ENCODE results near the gene ILDR1. TPM values are rescaled to one million over a fixed set of nuclear protein-coding genes. Genes with fewer than 3 reads are reported as not detected.

ILDR1 gene
- total RNA-seq, 1 experiment from 2014 or later = 2.3 TPM

- ChIA-PET CTCF (no interaction called here), POLR2A (no interaction called here)
- Mint-ChIP-seq H3K27me3 (ENCODE audit: low read depth) (no peaks in the 10 kb centered on the region), H3K4me3 (no peak overlapping the region), H3K36me3 (peaks cover 24% of the 10 kb centered on the region), H3K9me3 (peaks cover 64% of the 10 kb centered on the region), H3K27ac (no peak overlapping the region), H3K4me1 (peaks cover 11% of the 10 kb centered on the region)
- no peak for ATAC-seq
- TF ChIP-seq ATF1 (CRISPR knock-in tag; IDR thresholded peaks at IDR 0.05) (no peak), CBFB (CRISPR knock-in tag; IDR thresholded peaks at IDR 0.05; ENCODE audit: low read depth) (no peak), MXD4 (CRISPR knock-in tag; IDR thresholded peaks at IDR 0.05; ENCODE audit: borderline replicate concordance) (no peak), ZSCAN18 (CRISPR knock-in tag; IDR thresholded peaks at IDR 0.05) (no peak), NR2C2 (CRISPR knock-in tag; IDR thresholded peaks at IDR 0.05) (no peak), USF1 (CRISPR knock-in tag; IDR thresholded peaks at IDR 0.05) (no peak), ZBTB21 (CRISPR knock-in tag; IDR thresholded peaks at IDR 0.05; ENCODE audit: borderline replicate concordance) (no peak), ETV6 (CRISPR knock-in tag; IDR thresholded peaks at IDR 0.05) (no peak)
- no peak for DNase-seq (ENCODE audit: low spot score)
Measured at GRCh38 chr3:121969631-121970030, 52.4 kb downstream of the ILDR1 start.

DNA sequence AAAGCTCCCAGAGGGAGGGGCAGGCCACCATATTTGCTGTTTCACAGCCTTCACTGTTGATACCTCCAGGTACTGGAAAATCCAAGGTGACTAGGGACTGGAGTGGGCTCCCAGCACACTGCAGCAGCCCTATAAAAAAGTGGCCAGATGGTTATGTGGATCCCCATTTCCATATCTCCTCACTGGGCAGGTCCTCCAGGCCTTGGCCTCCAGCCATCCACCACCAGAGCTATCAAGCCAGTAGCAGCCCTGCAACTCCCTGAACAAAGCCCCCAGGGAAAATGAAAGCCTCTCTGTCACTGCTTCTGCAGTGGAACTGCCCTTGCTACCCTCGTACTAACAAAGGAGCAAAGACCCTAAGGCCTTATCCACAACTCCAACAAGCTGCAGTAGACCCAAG, 58.4 kb downstream of the ILDR1 start:
- peaks cover 41% of the 10 kb centered on the region for H3K9me3 Mint-ChIP-seq
- no peak for ATAC-seq
- POLR2A ChIA-PET = no interaction called here
- CTCF ChIA-PET = no interaction called here
- TF ChIP-seq IRF1 (CRISPR knock-in tag; IDR thresholded peaks at IDR 0.05) (no peak), ZSCAN18 (CRISPR knock-in tag; IDR thresholded peaks at IDR 0.05) (no peak), OVOL2 (CRISPR knock-in tag; IDR thresholded peaks at IDR 0.05; ENCODE audit: borderline replicate concordance) (no peak), NFYB (CRISPR knock-in tag; conservative IDR thresholded peaks at IDR 0.05; ENCODE audit: low read depth) (no peak), CREM (CRISPR knock-in tag; IDR thresholded peaks at IDR 0.05) (no peak), ARID4B (CRISPR knock-in tag; IDR thresholded peaks at IDR 0.05; ENCODE audit: borderline replicate concordance) (no peak), HMGA2 (CRISPR knock-in tag; IDR thresholded peaks at IDR 0.05) (no peak), FOXJ3 (CRISPR knock-in tag; IDR thresholded peaks at IDR 0.05; ENCODE audit: borderline replicate concordance) (no peak), SP1 (CRISPR knock-in tag; conservative IDR thresholded peaks at IDR 0.05) (no peak)
- TF ChIP-seq, protein P1, sequence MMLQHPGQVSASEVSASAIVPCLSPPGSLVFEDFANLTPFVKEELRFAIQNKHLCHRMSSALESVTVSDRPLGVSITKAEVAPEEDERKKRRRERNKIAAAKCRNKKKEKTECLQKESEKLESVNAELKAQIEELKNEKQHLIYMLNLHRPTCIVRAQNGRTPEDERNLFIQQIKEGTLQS (CRISPR knock-in tag; conservative IDR thresholded peaks at IDR 0.05) = no peak
- no peaks in the 10 kb centered on the region for H3K27me3 Mint-ChIP-seq (ENCODE audit: low read depth)
- DNase-seq (ENCODE audit: low spot score) = no peak
- no peaks in the 10 kb centered on the region for H3K36me3 Mint-ChIP-seq
- H3K4me1 Mint-ChIP-seq = peaks cover 6% of the 10 kb centered on the region
- no peak overlapping the region for H3K27ac Mint-ChIP-seq
- no peak overlapping the region for H3K4me3 Mint-ChIP-seq

Measured in WTC11 (cell line).